Activated CD8-positive, alpha-beta memory T cell treated with anti-CD3 and anti-CD28 coated beads, Interleukin-2, amount 50 U/mL, for 4 hours (primary cell): ENCODE results near the gene MAGEA12.
"Not testable (repeated sequence)": the region's sequence is repeated elsewhere in the genome, so short reads cannot be mapped to it uniquely, and the experiment has no call there.

Source experiments
- DNase-seq: peaks from one replicate; pipeline ENCODE4 v3.0.0-alpha.2; 2020

MAGEA12 gene

DNA sequence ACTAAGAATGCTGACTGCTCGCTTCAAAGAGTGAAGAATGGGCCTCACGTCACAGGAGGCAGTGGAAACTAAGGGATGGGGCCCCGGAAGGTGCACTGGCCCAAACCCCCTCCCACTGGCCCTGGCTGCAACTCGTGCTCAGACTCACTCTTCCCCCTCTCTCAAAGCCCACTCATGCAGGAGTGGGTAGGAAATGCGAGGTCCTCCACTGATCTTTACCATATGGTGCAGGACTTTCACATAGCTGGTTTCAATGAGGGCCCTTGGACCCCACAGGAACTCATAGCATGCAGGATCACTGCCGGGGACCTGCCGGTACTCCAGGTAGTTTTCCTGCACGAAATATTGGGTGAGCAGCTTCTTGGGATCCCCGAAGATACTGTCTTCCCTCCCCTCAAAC, 33.0 kb downstream of the MAGEA12 start:
- DNase-seq: not testable (repeated sequence)

GRCh38 chrX:152769549-152770289, 36.2 kb downstream of the MAGEA12 start, which contains the start of gene MAGEA6:
MAGEA6 (minus strand) TSS chrX:152769689; CDS start chrX:152767650, 2,039 bp downstream.
- DNase-seq: not testable (repeated sequence)

GRCh38 chrX:152787062-152787461, 53.5 kb downstream of the MAGEA12 start:
- not testable (repeated sequence) for DNase-seq
